Stimulated activated naive CD8-positive, alpha-beta T cell treated with anti-CD3 and anti-CD28 coated beads, Interleukin-15, amount 100 ng/mL, for 72 hours (primary cell): Measurements from ENCODE around the gene APOBEC3G.

Source experiments
- ATAC-seq: fragments of 150-1000 bp; cut with Tn5 transposase; 2 replicates; pipeline ENCODE4 v1.10.0; 2021; ENCODE audit warnings: mild to moderate bottlenecking, moderate library complexity
- DNase-seq, 2 donors: peaks; one replicate each; pipeline ENCODE4 v3.0.0; 2021 to 2022
- H3K27ac Mint-ChIP-seq, 2 donors: one replicate each; pipeline ENCODE4 v1.8.0; 2022; ENCODE audit warnings: mild to moderate bottlenecking in 2 of 2, mixed read lengths in 2 of 2, moderate library complexity in 2 of 2
- H3K27me3 Mint-ChIP-seq: one replicate; pipeline ENCODE4 v1.8.0; 2022; ENCODE audit warnings: mixed read lengths
- H3K4me1 Mint-ChIP-seq: one replicate; pipeline ENCODE4 v1.8.0; 2022; ENCODE audit warnings: mild to moderate bottlenecking, mixed read lengths
- H3K4me3 Mint-ChIP-seq, 2 donors: one replicate each; pipeline ENCODE4 v1.8.0; 2022; ENCODE audit warnings: mild to moderate bottlenecking in 2 of 2, mixed read lengths in 2 of 2, moderate library complexity in 1 of 2
- H3K9me3 Mint-ChIP-seq, 2 donors: one replicate each; pipeline ENCODE4 v1.8.0; 2022; ENCODE audit warnings: mixed read lengths in 2 of 2

APOBEC3G gene

GRCh38 chr22:39095971-39096370 is 18.9 kb downstream of the APOBEC3G start:
- ATAC-seq, result no peak
- H3K9me3 Mint-ChIP-seq, result no peaks in the 10 kb centered on the region
- no peaks in the 10 kb centered on the region for H3K27me3 Mint-ChIP-seq
- H3K4me3 Mint-ChIP-seq, result peak overlapping the region in 1 of 2 donors; percentile 40
- peaks cover 93% of the 10 kb centered on the region for H3K4me1 Mint-ChIP-seq
- no peak for DNase-seq
- H3K27ac Mint-ChIP-seq, result peak overlapping the region in 1 of 2 donors; percentile 8

GRCh38 chr22:39097098-39098020 is 20.3 kb downstream of the APOBEC3G start, which contains the start of gene APOBEC3H:
Gene APOBEC3H, plus strand, starts transcription at chr22:39097244. Its CDS starts 3,035 bp downstream, at chr22:39100279.
- peak in 1 of 2 donors; percentile 69 for DNase-seq
- Mint-ChIP-seq H3K9me3 (no peaks in the 10 kb centered on the region), H3K4me1 (peaks cover 89% of the 10 kb centered on the region), H3K27me3 (no peaks in the 10 kb centered on the region), H3K4me3 (peak within 1 kb of the TSS; percentile 85 to 89), H3K27ac (peak within 1 kb of the TSS; percentile 92 to 98)
- ATAC-seq, result peak; percentile 66

- Mint-ChIP-seq H3K27ac (peak overlapping the region in 1 of 2 donors; percentile 98), H3K9me3 (no peaks in the 10 kb centered on the region), H3K4me3 (peak overlapping the region; percentile 85 to 89), H3K4me1 (peaks cover 82% of the 10 kb centered on the region), H3K27me3 (no peaks in the 10 kb centered on the region)
- ATAC-seq (peak; percentile 28), DNase-seq (no peak)
Observed at GRCh38 chr22:39098026-39098425, 21.0 kb downstream of the APOBEC3G start.

- ATAC-seq (no peak), DNase-seq (no peak)
- no peaks in the 10 kb centered on the region for H3K9me3 Mint-ChIP-seq
- H3K27ac Mint-ChIP-seq, result peak overlapping the region in 1 of 2 donors; percentile 69
- H3K27me3 Mint-ChIP-seq, result no peaks in the 10 kb centered on the region
- H3K4me3 Mint-ChIP-seq, result peak overlapping the region; percentile 71 to 85
- peaks cover 79% of the 10 kb centered on the region for H3K4me1 Mint-ChIP-seq
Observed at GRCh38 chr22:39098576-39098975, 21.5 kb downstream of the APOBEC3G start.

- peaks cover 57% of the 10 kb centered on the region for H3K4me1 Mint-ChIP-seq
Observed at GRCh38 chr22:39101226-39101625, 24.2 kb downstream of the APOBEC3G start.

GRCh38 chr22:39103431-39103830 is 26.4 kb downstream of the APOBEC3G start:
- Mint-ChIP-seq H3K27me3 (no peaks in the 10 kb centered on the region), H3K9me3 (no peaks in the 10 kb centered on the region), H3K27ac (no peak overlapping the region), H3K4me1 (peaks cover 35% of the 10 kb centered on the region), H3K4me3 (no peak overlapping the region)
- DNase-seq, result no peak
- no peak for ATAC-seq

More at GRCh38 chr22:39101226-39101625, 24.2 kb downstream of the APOBEC3G start:
- no peaks in the 10 kb centered on the region for H3K27me3 Mint-ChIP-seq
- DNase-seq (no peak), ATAC-seq (no peak)
- H3K4me3 Mint-ChIP-seq, result no peak overlapping the region
- H3K27ac Mint-ChIP-seq, result peak overlapping the region in 1 of 2 donors; percentile 63
- H3K9me3 Mint-ChIP-seq, result no peaks in the 10 kb centered on the region

- Mint-ChIP-seq H3K27me3 (no peaks in the 10 kb centered on the region), H3K4me1 (peaks cover 12% of the 10 kb centered on the region), H3K4me3 (no peak overlapping the region), H3K27ac (no peak overlapping the region), H3K9me3 (no peaks in the 10 kb centered on the region)
- DNase-seq (no peak), ATAC-seq (no peak)
Observed at GRCh38 chr22:39106326-39106725, 29.3 kb downstream of the APOBEC3G start.

- ATAC-seq (no peak), DNase-seq (no peak)
- no peaks in the 10 kb centered on the region for H3K27me3 Mint-ChIP-seq
- no peak overlapping the region for H3K4me3 Mint-ChIP-seq
- H3K9me3 Mint-ChIP-seq, result no peaks in the 10 kb centered on the region
- H3K27ac Mint-ChIP-seq, result no peak overlapping the region
- peaks cover 12% of the 10 kb centered on the region for H3K4me1 Mint-ChIP-seq
Observed at GRCh38 chr22:39108487-39108886, 31.4 kb downstream of the APOBEC3G start.

- Mint-ChIP-seq H3K4me3 (no peak overlapping the region), H3K4me1 (peaks cover 20% of the 10 kb centered on the region), H3K9me3 (no peaks in the 10 kb centered on the region), H3K27ac (peak overlapping the region in 1 of 2 donors; percentile 28), H3K27me3 (no peaks in the 10 kb centered on the region)
- no peak for DNase-seq
- no peak for ATAC-seq
Observed at GRCh38 chr22:39109361-39109760, 32.3 kb downstream of the APOBEC3G start.

GRCh38 chr22:39110631-39111561 is 33.8 kb downstream of the APOBEC3G start:
- peak overlapping the region; percentile 8 to 17 for H3K27ac Mint-ChIP-seq
- no peak overlapping the region for H3K4me3 Mint-ChIP-seq
- DNase-seq (no peak), ATAC-seq (no peak)
- no peaks in the 10 kb centered on the region for H3K9me3 Mint-ChIP-seq
- H3K27me3 Mint-ChIP-seq, result no peaks in the 10 kb centered on the region
- peaks cover 36% of the 10 kb centered on the region for H3K4me1 Mint-ChIP-seq

- H3K27ac Mint-ChIP-seq, result peak overlapping the region in 1 of 2 donors; percentile 3
- DNase-seq (no peak), ATAC-seq (no peak)
- H3K4me3 Mint-ChIP-seq, result peak overlapping the region in 1 of 2 donors; percentile 44
- no peaks in the 10 kb centered on the region for H3K27me3 Mint-ChIP-seq
- H3K4me1 Mint-ChIP-seq, result peaks cover 68% of the 10 kb centered on the region
- H3K9me3 Mint-ChIP-seq, result no peaks in the 10 kb centered on the region
Observed at GRCh38 chr22:39114112-39114511, 37.0 kb downstream of the APOBEC3G start.

- H3K4me1 Mint-ChIP-seq, result peaks cover 68% of the 10 kb centered on the region
- DNase-seq, result no peak
- H3K9me3 Mint-ChIP-seq, result no peaks in the 10 kb centered on the region
- H3K4me3 Mint-ChIP-seq, result no peak overlapping the region
- H3K27ac Mint-ChIP-seq, result peak overlapping the region in 1 of 2 donors; percentile 2
- no peaks in the 10 kb centered on the region for H3K27me3 Mint-ChIP-seq
- no peak for ATAC-seq
Observed at GRCh38 chr22:39115570-39115969, 38.5 kb downstream of the APOBEC3G start.

GRCh38 chr22:39115977-39116621 is 39.0 kb downstream of the APOBEC3G start:
- ATAC-seq, result peak; percentile 55
- Mint-ChIP-seq H3K4me3 (peak overlapping the region; percentile 31 to 62), H3K27ac (peak overlapping the region in 1 of 2 donors; percentile 81), H3K9me3 (no peaks in the 10 kb centered on the region), H3K27me3 (no peaks in the 10 kb centered on the region), H3K4me1 (peaks cover 64% of the 10 kb centered on the region)
- DNase-seq, result peak in 1 of 2 donors; percentile 30

- H3K4me3 Mint-ChIP-seq, result peak overlapping the region; percentile 29 to 62
- peak overlapping the region; percentile 93 to 98 for H3K27ac Mint-ChIP-seq
- ATAC-seq, result peak; percentile 84
- peak; percentile 62 to 86 for DNase-seq
- peaks cover 71% of the 10 kb centered on the region for H3K4me1 Mint-ChIP-seq
- H3K27me3 Mint-ChIP-seq, result no peaks in the 10 kb centered on the region
- H3K9me3 Mint-ChIP-seq, result no peaks in the 10 kb centered on the region
Observed at GRCh38 chr22:39117585-39118191, 40.6 kb downstream of the APOBEC3G start.
